ENCODE results near the gene USH2A.

Gene USH2A

DNA sequence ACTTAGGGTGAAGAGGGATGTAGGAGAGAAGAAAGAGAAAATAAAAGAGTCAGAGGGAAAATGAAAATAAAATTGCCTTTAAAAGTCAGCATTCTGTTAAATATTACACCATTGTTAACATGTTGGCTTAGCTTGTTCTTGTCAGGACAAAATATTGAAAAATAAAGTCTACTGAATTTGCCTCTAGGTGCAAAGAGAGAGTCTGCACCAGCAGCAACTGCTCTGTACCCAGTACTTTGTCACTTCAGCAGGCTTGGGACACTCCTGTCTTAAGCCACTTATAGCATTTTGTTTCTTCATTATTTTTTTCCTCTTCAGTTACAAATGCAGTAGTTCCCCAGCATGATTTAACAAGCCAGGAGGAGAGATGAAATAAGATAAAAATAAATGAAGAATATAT lies 11.0 kb upstream of the USH2A start:
- TF ChIP-seq, protein P1, sequence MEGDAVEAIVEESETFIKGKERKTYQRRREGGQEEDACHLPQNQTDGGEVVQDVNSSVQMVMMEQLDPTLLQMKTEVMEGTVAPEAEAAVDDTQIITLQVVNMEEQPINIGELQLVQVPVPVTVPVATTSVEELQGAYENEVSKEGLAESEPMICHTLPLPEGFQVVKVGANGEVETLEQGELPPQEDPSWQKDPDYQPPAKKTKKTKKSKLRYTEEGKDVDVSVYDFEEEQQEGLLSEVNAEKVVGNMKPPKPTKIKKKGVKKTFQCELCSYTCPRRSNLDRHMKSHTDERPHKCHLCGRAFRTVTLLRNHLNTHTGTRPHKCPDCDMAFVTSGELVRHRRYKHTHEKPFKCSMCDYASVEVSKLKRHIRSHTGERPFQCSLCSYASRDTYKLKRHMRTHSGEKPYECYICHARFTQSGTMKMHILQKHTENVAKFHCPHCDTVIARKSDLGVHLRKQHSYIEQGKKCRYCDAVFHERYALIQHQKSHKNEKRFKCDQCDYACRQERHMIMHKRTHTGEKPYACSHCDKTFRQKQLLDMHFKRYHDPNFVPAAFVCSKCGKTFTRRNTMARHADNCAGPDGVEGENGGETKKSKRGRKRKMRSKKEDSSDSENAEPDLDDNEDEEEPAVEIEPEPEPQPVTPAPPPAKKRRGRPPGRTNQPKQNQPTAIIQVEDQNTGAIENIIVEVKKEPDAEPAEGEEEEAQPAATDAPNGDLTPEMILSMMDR (conservative IDR thresholded peaks at IDR 0.05; ENCODE audit: low read length), result no peak
- DNase-seq (ENCODE audit: low read depth), result no peak
- no peak overlapping the region for H3K4me3 ChIP-seq (ENCODE audit: low read length)

DNA sequence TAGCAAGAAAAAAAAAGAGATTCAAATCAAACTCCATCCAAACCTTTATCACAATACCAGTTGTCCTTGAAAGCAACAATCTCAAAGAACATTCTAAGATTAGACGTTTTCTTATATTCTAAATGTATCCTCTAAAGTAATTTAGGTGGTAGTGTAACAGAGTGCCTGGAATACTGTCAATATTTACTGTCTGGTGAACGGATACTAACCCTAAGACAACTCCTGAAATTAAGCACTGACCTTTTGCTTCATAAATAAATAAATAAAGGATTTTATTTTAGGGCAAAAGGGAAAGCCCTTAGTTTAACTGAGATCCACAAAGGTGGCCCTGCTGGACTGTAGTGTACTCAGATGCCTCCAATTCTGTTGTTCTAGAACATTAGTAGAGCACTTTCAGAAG lies 9.9 kb upstream of the USH2A start:
- no peak for DNase-seq (ENCODE audit: low read depth)
- no peak overlapping the region for H3K4me3 ChIP-seq (ENCODE audit: low read length)
- TF ChIP-seq, protein P1 (conservative IDR thresholded peaks at IDR 0.05; ENCODE audit: low read length), result no peak

- TF ChIP-seq, protein P1 (conservative IDR thresholded peaks at IDR 0.05; ENCODE audit: low read length), result no peak
- no peak overlapping the region for H3K4me3 ChIP-seq (ENCODE audit: low read length)
- no peak for DNase-seq (ENCODE audit: low read depth)
These were observed 7.5 kb upstream of the USH2A start for GRCh38 chr1:216430744-216431143.

GRCh38 chr1:216425577-216425976 lies 2.3 kb upstream of the USH2A start:
- no peak overlapping the region for H3K4me3 ChIP-seq (ENCODE audit: low read length)
- TF ChIP-seq, protein P1 (conservative IDR thresholded peaks at IDR 0.05; ENCODE audit: low read length), result no peak
- no peak for DNase-seq (ENCODE audit: low read depth)

- TF ChIP-seq, protein P1 (conservative IDR thresholded peaks at IDR 0.05; ENCODE audit: low read length), result no peak
- DNase-seq (ENCODE audit: low read depth), result no peak
- no peak overlapping the region for H3K4me3 ChIP-seq (ENCODE audit: low read length)
These were observed 2.5 kb downstream of the USH2A start for GRCh38 chr1:216420746-216421145.

DNA sequence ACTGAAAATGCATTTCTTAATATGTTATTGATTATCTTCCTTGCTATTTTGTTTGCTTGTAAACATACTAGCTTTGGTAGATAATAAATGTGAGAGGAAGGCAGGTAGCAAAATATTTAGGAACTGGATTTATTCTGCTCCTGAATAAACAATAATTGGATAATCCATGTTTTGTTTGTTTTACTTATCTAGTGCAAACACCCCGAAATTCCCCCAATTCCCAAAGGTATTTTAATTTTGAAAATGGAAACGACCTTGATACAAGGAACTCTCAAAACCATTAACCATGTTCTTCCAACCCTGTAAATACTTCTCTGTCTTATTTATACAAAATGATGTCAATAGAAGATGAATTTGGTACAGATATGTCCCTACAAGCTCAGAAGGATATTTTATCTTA lies 3.0 kb downstream of the USH2A start:
- DNase-seq (ENCODE audit: low read depth), result no peak
- no peak overlapping the region for H3K4me3 ChIP-seq (ENCODE audit: low read length)
- TF ChIP-seq, protein P1 (conservative IDR thresholded peaks at IDR 0.05; ENCODE audit: low read length), result no peak

GRCh38 chr1:216416488-216416887 lies 6.8 kb downstream of the USH2A start:
- TF ChIP-seq, protein P1 (conservative IDR thresholded peaks at IDR 0.05; ENCODE audit: low read length), result no peak
- DNase-seq (ENCODE audit: low read depth), result no peak
- H3K4me3 ChIP-seq (ENCODE audit: low read length), result no peak overlapping the region
